HK-2 (cell line): ENCODE data around the gene GABBR2.
"Not testable (repeated sequence)": the region's sequence is repeated elsewhere in the genome, so short reads cannot be mapped to it uniquely, and the experiment has no call there.

Experiments
- DNase-seq: peaks from one replicate; pipeline ENCODE4 v3.0.0-alpha.2; 2018; ENCODE audit not compliant: unreplicated experiment

GABBR2 gene

GRCh38 chr9:98479967-98480847 is 228.5 kb downstream of the GABBR2 start:
- DNase-seq, result no peak

DNA sequence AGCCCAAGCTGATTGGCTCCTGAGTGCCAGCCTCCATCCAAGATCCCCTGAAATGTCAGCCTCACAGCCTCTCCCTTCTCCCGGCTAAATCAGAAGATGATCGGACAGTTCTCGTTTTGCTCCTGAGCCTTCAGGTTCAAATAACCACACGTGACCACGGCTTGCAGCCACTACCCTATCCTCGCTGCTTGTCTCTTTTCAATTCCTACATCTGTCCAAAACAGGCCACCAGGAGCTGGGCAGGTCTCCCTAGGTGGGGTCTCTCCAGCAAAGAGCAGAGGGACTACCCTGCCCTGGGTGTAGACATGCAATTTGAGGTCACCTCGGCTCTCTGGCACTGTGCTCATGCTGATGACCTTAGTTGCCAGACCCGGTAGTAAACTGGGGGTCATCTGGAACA is 229.3 kb downstream of the GABBR2 start:
- no peak for DNase-seq

DNA sequence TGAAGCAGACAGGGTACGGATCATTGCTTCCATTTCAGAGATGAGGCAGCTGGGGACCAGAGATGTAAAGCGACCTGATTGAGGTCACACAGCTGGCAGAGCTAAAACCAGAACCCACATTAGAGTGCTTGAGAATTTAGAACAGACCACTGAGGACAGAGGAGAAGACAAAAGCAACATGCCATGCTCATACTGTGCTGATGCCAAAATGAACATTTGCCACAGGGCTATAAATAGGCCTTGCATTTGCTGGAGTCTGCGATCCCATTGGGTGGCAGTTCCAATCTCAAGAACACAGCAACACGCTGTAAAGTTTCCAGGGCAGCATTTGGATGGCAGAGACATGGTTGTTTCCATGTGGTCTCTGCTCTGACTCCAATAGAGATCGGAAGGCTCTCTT is 230.9 kb downstream of the GABBR2 start:
- no peak for DNase-seq

DNA sequence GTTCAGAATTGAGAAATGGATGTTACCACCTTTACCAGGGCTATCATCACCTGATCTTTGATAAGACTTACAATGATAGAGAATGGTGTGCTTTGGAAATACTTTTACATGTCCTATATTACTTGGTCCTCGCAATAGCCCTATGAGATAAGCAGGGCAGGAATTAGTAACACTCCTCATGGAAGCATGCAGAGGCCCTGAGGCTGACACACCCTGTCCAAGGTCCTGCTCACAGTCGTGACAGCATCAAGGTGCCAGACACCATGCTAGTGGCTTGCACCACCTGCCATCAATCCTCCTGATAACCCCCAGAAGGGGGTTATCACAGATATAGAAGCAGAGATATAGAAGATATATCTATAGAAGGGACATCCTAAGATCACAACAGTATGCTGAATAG is 236.5 kb downstream of the GABBR2 start:
- no peak for DNase-seq

GRCh38 chr9:98471185-98471584 is 237.6 kb downstream of the GABBR2 start:
- DNase-seq, result no peak

- no peak for DNase-seq
Observed at GRCh38 chr9:98468567-98469239, 240.0 kb downstream of the GABBR2 start.

GRCh38 chr9:98465799-98466198 is 242.9 kb downstream of the GABBR2 start:
- no peak for DNase-seq

- DNase-seq, result not testable (repeated sequence)
Observed at GRCh38 chr9:98464156-98464690, 244.5 kb downstream of the GABBR2 start.

DNA sequence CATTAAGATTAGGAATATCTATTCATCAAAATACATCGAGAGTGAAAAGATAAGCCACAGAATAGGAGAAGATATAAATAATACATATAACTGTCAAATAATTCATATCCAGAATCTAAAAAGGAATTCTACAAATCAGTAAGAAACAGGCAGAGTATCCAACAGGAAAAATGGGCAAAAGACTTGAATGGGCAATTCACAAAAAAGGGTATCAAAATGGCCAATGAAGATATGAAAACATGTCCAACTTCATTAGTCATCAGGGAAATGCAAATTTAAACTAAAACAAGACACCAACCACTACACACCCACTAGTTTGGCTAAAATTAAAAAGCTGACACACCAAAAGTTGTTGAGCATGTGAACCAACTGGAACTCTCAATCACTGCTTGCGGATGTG is 246.4 kb downstream of the GABBR2 start:
- no peak for DNase-seq

GRCh38 chr9:98460704-98461103 is 248.0 kb downstream of the GABBR2 start:
- no peak for DNase-seq

- no peak for DNase-seq
Observed at GRCh38 chr9:98457726-98458370, 250.9 kb downstream of the GABBR2 start.

DNA sequence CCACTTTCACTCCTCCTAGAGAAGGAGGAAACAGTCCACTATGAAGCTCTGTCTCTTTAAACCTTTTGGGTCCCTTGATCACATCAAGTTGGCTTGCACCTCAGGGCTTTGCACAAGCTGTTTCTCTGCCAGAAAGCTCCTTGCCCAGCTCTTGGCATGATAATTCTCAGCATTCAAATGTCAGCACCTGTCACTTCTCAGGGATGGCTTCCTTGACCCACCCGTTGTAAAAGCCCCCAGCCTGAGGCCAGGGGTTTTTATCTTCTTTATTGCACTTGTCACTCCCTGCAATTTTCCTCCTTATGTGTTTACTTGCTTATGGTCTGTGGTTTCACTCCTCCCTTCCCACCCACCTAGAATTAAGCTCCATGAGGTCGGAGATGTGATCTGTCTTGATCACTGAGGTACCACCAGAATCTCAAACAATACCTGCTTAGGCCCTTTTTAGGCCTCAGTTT is 252.6 kb downstream of the GABBR2 start:
- DNase-seq, result no peak

GRCh38 chr9:98455256-98456155 is 253.2 kb downstream of the GABBR2 start:
- DNase-seq, result peak; percentile 25

- DNase-seq, result no peak
Observed at GRCh38 chr9:98453589-98454311, 255.0 kb downstream of the GABBR2 start.

DNA sequence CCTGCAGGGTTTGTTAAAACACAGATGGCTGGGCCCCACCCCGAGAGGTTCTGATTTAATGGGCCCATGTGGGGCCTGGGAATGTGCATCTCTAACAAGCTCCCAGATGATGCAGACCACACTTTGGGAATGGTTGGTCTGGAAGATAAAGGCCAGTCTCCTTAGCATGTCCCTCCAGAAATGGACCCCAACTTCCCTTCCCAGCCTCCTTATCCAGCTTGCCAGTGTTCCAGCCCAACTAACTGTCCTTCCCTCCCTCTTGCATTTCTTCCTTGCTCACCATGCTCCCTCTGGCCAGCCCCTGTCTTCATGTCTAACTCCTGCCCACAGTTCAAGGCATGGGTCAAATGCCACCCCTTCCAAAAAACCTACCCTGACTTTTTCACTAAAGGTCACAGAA is 257.2 kb downstream of the GABBR2 start:
- no peak for DNase-seq

GRCh38 chr9:98450496-98450895 is 258.2 kb downstream of the GABBR2 start:
- no peak for DNase-seq

GRCh38 chr9:98449871-98450270 is 258.9 kb downstream of the GABBR2 start:
- DNase-seq, result no peak

GRCh38 chr9:98445576-98445975 is 263.2 kb downstream of the GABBR2 start:
- no peak for DNase-seq

DNA sequence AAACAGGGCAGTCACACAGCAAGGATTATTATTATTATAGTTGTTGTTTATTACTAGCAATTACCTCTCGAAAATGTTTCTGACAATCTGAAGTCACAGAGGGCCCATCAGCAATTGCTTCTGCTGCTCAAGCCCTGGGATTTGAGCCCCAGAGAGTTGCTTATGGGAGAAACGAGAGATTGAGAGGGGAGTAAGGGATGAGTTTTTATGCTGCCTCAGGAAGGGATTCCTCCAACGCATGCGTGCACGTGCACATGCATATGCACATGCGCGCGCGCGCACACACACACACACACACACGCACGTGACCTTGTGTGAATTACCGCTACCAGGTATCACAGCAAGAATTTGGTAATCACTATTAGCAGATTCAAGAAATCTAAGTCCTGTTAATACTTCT is 264.1 kb downstream of the GABBR2 start:
- DNase-seq, result no peak

GRCh38 chr9:98442541-98442940 is 266.2 kb downstream of the GABBR2 start:
- DNase-seq, result no peak

GRCh38 chr9:98442114-98442513 is 266.6 kb downstream of the GABBR2 start:
- DNase-seq, result no peak
